ENCODE measurements around the gene CPA5.

Gene CPA5

GRCh38 chr7:130344271-130344866 is at the start of gene CPA5:
CPA5 (plus strand) TSS chr7:130344816; CDS start chr7:130346486, 1,670 bp downstream.
- Mint-ChIP-seq H3K4me3 (no peak within 1 kb of the TSS), H3K4me1 (peaks cover 24% of the 10 kb centered on the region), H3K36me3 (ENCODE audit: low read depth) (peaks cover 6% of the 10 kb centered on the region), H3K9me3 (peaks cover 15% of the 10 kb centered on the region), H3K27me3 (ENCODE audit: low read depth, poor library complexity) (no peaks in the 10 kb centered on the region), H3K27ac (peak within 1 kb of the TSS; percentile 88)
- no peak for TF ChIP-seq CTCF (IDR thresholded peaks at IDR 0.05)
- no peak for DNase-seq

GRCh38 chr7:130296221-130296951 is 48.2 kb upstream of the CPA5 start:
- Mint-ChIP-seq H3K4me1 (peaks cover 71% of the 10 kb centered on the region), H3K27me3 (ENCODE audit: low read depth, poor library complexity) (peaks cover 4% of the 10 kb centered on the region), H3K4me3 (no peak overlapping the region), H3K36me3 (ENCODE audit: low read depth) (peaks cover 5% of the 10 kb centered on the region), H3K9me3 (peaks cover 25% of the 10 kb centered on the region), H3K27ac (peak overlapping the region; percentile 88)
- DNase-seq = no peak
- no peak for TF ChIP-seq CTCF (IDR thresholded peaks at IDR 0.05)

GRCh38 chr7:130297628-130298543 is 46.7 kb upstream of the CPA5 start:
- DNase-seq = peak; percentile 16
- Mint-ChIP-seq H3K27ac (peak overlapping the region; percentile 69), H3K27me3 (ENCODE audit: low read depth, poor library complexity) (peaks cover 7% of the 10 kb centered on the region), H3K36me3 (ENCODE audit: low read depth) (no peaks in the 10 kb centered on the region), H3K4me1 (peaks cover 68% of the 10 kb centered on the region), H3K9me3 (peaks cover 20% of the 10 kb centered on the region), H3K4me3 (peak overlapping the region; percentile 6)
- TF ChIP-seq CTCF (IDR thresholded peaks at IDR 0.05) = no peak

- peaks cover 7% of the 10 kb centered on the region for H3K27me3 Mint-ChIP-seq (ENCODE audit: low read depth, poor library complexity)
- TF ChIP-seq CTCF (IDR thresholded peaks at IDR 0.05) = no peak
- H3K4me3 Mint-ChIP-seq = no peak overlapping the region
- DNase-seq = no peak
- H3K9me3 Mint-ChIP-seq = peaks cover 18% of the 10 kb centered on the region
- peaks cover 64% of the 10 kb centered on the region for H3K4me1 Mint-ChIP-seq
- H3K27ac Mint-ChIP-seq = peak overlapping the region; percentile 69
- H3K36me3 Mint-ChIP-seq (ENCODE audit: low read depth) = no peaks in the 10 kb centered on the region
These were observed 45.9 kb upstream of the CPA5 start for GRCh38 chr7:130298544-130299326.

GRCh38 chr7:130299866-130300265 is 44.8 kb upstream of the CPA5 start:
- Mint-ChIP-seq H3K9me3 (peaks cover 9% of the 10 kb centered on the region), H3K27ac (no peak overlapping the region), H3K36me3 (ENCODE audit: low read depth) (no peaks in the 10 kb centered on the region), H3K4me1 (peaks cover 74% of the 10 kb centered on the region), H3K27me3 (ENCODE audit: low read depth, poor library complexity) (peaks cover 6% of the 10 kb centered on the region), H3K4me3 (no peak overlapping the region)
- TF ChIP-seq CTCF (IDR thresholded peaks at IDR 0.05) = no peak
- DNase-seq = no peak

All from nephron progenitor cell (in vitro differentiated cells).